Measurements from ENCODE around the gene BLVRA.
"Not testable (repeated sequence)": the region's sequence is repeated elsewhere in the genome, so short reads cannot be mapped to it uniquely, and the experiment has no call there.

Gene BLVRA

GRCh38 chr7:43769791-43770465, 11.4 kb downstream of the BLVRA start:
- peak; percentile 41 for DNase-seq

GRCh38 chr7:43771128-43771527, 12.6 kb downstream of the BLVRA start:
- DNase-seq = peak; percentile 12

- DNase-seq = peak; percentile 10
These were observed 13.1 kb downstream of the BLVRA start for GRCh38 chr7:43771573-43771972.

- DNase-seq = not testable (repeated sequence)
These were observed 14.8 kb downstream of the BLVRA start for GRCh38 chr7:43773268-43773667.

GRCh38 chr7:43775255-43775654, 16.8 kb downstream of the BLVRA start:
- DNase-seq = not testable (repeated sequence)

GRCh38 chr7:43778293-43779044, 20.0 kb downstream of the BLVRA start:
- DNase-seq = peak; percentile 38

- peak; percentile 7 for DNase-seq
These were observed 20.7 kb downstream of the BLVRA start for GRCh38 chr7:43779045-43779812.

- DNase-seq = peak; percentile 17
These were observed 23.5 kb downstream of the BLVRA start for GRCh38 chr7:43781726-43782607.

GRCh38 chr7:43782768-43783555, 24.5 kb downstream of the BLVRA start:
- DNase-seq = peak; percentile 8

GRCh38 chr7:43784030-43784584, 25.6 kb downstream of the BLVRA start:
- peak; percentile 17 for DNase-seq

GRCh38 chr7:43784585-43785087, 26.2 kb downstream of the BLVRA start:
- DNase-seq = peak; percentile 54

- DNase-seq = peak; percentile 25
These were observed 26.9 kb downstream of the BLVRA start for GRCh38 chr7:43785420-43785819.

- peak; percentile 22 for DNase-seq
These were observed 29.3 kb downstream of the BLVRA start for GRCh38 chr7:43787771-43788170.

GRCh38 chr7:43790006-43790405, 31.5 kb downstream of the BLVRA start:
- DNase-seq = peak; percentile 34

- peak; percentile 3 for DNase-seq
These were observed 32.4 kb downstream of the BLVRA start for GRCh38 chr7:43790834-43791233.

- DNase-seq = peak; percentile 2
These were observed 33.2 kb downstream of the BLVRA start for GRCh38 chr7:43791665-43792064.

- DNase-seq = peak; percentile 36
These were observed 34.1 kb downstream of the BLVRA start for GRCh38 chr7:43792471-43793150.

- DNase-seq = no peak
These were observed 41.1 kb downstream of the BLVRA start for GRCh38 chr7:43799605-43800004.

GRCh38 chr7:43803865-43804264, 45.4 kb downstream of the BLVRA start:
- DNase-seq = no peak

GRCh38 chr7:43808410-43808809, 49.9 kb downstream of the BLVRA start:
- DNase-seq = no peak
